Stimulated activated CD4-positive, alpha-beta T cell treated with anti-CD3 and anti-CD28 coated beads, TNF-alpha, amount 100 ng/mL, for 48 hours (primary cell): ENCODE results near the gene CAPZA2.
"Not testable (repeated sequence)": the region's sequence is repeated elsewhere in the genome, so short reads cannot be mapped to it uniquely, and the experiment has no call there.

Experiments
- DNase-seq, 3 donors: peaks; one replicate each; pipeline ENCODE4 v3.0.0-alpha.2; 2020; ENCODE audit warnings: low read depth in 3 of 3

CAPZA2 gene

DNA sequence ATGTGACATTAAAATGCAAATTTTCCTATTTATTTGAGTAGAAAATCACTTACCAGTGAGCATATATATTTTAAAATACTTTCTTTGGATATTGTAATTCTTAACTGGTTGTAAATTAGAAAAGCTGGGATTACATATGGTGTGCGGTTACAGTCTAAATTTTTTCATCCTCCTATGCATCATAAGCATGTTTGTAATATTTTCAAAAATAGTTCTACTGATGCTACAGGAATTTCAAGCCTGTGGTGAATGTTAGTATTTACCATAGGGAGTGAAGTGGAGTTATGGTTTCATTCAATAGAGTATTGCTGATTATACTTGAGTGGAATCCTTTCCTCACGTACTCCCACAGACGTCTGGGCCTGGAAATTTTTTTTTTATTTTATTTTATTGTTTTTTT, 56.3 kb downstream of the CAPZA2 start:
- DNase-seq, result no peak

DNA sequence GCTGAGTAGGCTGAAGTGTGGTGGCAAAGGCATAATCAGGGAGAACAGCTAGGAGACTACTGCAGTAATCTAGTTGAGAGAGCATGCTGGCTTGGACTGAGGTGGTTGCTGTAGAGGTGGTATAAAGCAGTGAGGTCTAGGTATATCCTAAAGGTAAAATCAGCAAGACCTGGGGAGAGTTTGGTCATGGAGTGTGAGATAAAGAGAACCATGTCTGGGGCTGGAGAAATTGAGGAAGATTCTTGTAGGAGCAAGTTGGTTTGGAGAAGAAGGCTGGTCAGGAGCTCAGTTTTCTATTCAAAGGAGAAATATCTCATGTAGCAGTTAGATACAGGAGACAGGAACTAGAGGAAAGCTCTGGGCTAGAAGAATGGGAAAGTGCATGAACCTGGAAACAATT, 58.0 kb downstream of the CAPZA2 start:
- DNase-seq, result no peak

DNA sequence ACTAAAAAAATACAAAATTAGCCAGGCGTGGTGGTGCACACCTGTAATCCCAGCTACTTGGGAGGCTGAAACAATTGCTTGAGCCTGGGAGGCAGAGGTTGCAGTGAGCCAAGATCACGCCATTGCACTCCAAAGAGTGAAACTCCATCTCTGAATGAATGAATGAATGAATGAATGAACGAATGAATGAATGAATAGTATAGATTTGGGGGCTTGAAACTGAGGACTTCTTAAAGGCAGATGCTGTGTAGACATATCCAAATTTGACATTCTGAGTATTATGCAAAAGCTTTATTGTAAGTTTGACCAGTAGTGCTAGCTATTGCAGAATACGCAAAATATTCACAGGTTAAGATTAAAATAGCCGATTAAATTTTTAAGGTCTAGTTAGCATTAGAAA, 60.2 kb downstream of the CAPZA2 start:
- DNase-seq, result no peak

DNA sequence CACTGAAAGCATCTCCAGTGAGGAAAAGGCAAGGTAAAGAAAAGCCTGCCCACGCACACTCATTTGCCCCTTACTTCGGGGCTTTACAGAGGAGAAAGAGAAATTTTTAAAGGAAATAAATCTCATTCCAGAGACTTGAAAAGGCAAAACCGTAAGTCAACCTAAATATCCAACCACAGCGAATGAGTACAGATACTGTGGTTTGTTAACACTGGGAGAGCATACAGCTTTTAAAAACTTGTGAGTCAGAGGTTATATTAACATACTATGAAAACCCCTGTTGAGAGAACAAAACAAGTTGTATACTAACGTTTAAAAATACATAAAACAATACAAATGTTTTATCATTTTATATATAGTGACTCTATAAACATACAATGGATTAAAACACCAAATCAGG, 62.4 kb downstream of the CAPZA2 start:
- no peak for DNase-seq

DNA sequence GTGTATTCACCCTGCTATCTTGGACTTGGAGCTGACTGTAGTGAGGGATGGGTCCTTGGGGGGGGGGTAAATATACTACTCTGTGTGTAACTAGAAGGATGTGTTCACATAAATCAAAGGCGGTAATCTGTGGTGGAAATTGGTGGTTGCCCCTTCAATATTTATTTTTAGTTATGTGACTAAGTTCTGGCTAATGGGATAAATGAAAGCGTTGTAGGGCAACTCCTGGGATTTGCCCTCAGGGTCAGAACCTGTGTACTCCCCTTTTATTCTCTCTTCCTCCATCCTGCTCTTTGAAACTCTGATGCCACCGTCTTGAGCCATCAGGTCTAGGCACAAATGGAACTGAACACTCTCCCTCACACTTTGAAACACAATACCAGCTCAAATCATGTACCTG, 66.6 kb downstream of the CAPZA2 start:
- no peak for DNase-seq

DNA sequence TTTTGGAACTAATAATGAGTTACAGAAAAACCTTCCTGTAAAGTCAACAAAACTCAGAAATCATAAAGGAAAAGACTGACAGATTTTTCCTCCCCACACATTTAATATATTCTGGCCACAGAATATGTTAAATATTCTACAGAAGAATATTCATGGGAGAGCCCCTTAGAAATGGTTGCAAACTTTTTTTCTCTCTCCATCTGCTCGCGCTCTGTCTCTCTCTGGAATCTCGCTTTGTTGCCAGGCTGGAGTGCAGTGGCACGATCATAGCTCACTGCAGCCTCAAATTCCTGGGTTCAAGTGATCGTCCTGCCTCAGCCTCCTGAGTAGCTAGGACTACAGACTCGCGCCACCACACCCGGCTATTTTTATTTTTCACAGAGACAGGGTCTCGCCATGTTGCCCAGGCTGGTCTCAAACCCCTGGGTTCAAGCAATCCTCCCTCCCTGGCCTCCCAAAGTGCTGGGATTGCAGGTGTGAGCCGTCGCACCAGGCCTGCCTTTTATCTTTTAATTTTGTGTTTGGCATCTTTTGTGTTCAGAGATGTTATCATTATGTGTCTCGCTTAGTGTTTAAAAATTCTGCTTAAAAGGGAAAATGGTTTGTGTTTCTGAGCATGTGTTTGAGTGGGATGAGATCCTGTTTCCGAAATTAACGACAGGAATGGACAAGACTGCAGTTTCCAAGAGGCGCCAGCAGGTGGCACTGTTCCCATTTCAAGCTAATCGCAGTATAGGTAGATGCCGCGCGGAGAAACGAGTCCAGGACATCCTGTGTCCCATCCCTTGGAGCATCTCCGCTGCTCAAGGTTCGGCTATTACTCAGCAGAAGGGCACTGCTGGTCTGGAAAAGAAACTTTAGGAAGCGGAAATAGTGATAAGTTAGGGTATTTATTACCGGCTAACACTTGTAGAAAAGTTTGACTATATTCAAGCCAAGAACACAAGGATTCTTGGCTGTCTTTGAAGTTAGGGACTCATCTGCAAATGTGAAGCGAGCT, 67.8 kb downstream of the CAPZA2 start:
- DNase-seq, result peak; percentile 49 to 65 (median 49)

DNA sequence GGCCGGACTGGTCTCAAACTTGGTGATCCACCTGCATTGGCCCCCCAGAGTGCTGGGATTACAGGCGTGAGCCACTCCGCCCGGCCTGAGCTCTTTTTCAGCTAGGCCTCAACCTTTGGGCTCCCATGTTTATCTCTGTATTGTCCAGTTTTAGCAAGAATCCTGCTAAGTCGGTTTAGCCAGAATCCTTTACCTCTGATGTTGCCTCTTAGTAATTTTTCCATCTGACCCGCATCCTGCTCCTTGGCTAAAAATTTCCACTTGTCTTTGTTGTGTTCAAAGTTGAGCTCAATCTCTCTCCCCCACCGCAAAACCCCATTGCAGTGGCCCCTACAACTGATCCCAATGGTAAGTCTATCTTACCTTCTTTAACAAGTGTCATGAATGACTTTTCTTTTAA, 70.2 kb downstream of the CAPZA2 start:
- DNase-seq, result no peak

DNA sequence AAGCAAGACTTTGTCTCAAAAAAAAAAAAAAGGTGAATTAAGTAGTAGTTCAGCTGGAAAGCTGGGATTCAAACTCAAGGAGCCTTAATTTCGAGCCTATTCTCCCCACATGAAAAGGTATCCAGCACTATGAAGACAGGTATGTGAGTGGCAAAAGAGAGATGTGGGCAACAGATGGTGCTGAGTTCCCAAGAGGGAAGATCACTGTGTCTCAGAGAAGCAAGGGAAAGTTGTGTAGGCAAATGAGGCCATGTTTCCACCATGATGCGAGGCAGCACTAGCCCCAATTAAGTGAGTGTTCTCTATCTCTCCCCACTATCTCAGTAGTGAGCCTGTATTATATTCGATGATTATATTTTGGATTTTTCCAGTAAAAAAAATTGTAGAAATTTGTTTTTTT, 71.1 kb downstream of the CAPZA2 start:
- DNase-seq, result no peak

DNA sequence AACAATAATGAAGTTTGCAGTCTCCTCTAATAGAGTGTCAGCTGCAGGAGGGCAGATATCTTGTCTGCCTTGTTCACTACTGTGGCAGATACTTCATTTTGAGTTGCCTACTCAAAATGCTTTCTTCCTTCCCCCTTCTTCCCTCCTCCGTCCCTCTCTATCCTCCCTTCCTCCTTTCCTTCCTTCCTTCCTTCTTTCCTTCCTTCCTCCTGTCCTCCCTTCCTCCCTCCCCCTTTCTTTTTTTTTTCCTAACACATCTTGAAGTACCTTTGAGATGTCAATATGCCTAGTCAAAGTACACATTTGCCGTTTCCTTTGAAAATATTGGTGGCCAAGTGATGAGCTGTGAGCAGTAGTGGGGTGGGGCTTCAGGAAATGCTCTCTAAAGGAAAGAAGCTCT, 72.2 kb downstream of the CAPZA2 start:
- no peak for DNase-seq

DNA sequence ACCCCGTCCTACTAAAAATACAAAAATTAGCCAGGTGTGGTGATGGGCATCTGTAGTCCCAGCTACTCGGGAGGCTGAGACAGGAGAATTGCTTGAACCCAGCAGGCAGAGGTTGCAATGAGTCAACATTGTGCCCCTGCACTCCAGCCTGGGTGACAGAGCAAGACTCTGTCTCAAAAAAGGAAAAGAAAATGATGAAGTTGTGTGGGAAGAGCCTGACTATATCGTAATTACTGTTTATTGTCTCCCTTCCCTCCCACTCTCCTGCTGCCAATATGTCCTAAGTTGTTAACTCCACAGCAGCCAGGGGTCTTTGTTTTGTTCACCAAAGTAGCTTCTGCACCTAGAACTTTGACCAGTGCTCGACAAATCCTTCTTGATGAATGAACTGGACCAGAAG, 74.5 kb downstream of the CAPZA2 start:
- DNase-seq, result not testable (repeated sequence)

DNA sequence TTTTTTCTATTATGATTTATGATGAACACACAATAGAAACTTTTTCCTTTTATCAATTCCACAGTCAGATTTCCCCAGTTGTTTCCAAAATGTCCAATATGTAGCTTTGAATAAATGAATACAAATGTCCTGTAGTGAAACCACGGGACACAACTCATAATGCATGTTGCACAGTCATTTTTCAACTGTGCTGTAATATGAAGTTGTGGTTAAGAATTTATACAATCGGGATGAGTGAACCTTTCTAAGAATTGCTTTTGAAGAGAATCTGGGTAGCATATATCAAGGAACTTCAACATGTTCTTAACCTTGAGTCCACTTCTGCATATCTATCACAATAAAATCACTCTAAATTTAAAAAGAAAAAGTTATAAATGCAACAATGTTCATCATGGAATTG, 76.3 kb downstream of the CAPZA2 start:
- no peak for DNase-seq

DNA sequence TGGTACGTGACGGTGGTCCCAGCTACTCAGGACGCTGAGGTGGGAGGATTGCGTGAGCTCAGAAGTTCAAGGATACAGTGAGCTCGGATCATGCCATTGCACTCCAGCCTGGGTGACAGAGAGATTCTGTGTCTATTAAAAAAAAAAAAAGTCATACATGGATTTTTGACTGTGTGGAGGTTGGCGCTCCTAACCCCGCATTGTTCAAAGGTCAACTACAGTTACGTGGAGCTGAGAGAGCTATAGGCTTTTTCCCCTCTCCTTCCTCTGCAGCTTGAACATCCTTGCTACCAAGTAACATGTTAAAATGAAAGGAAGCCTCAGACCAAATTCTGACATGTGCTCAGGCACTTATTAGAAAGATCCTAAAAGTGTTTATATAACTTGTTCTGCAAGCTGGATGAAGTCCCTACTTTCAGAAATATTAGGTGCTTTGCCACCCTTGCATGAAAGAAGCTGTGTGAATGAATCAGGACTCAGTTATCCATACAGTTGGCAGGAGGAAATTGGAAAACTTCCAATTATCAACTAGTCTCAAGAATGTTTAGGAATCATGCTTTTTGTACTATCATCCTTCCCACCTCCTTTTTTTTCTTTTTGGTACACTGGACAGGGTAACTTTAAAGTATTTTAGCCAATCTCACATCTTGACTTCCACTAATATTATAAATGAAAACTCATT, 78.4 kb downstream of the CAPZA2 start:
- DNase-seq, result no peak

DNA sequence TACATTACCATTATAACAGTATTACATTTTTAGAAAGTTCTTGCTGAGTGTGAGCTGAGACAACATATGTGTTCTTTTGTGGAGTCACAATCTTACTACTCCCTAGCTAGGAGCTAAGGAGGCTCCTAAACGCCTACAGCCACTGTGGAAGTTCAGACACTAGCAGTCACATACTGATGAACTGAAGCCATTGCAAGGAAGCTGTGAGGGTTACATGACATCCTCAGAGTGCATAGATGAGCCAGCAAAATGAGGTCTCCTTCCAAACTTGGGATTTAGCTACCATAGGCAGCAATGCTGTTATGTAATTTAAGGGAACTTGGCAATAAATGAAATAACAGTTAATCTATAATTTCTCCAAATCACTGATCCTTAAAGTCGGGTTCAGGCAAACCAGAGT, 80.1 kb downstream of the CAPZA2 start:
- no peak for DNase-seq

DNA sequence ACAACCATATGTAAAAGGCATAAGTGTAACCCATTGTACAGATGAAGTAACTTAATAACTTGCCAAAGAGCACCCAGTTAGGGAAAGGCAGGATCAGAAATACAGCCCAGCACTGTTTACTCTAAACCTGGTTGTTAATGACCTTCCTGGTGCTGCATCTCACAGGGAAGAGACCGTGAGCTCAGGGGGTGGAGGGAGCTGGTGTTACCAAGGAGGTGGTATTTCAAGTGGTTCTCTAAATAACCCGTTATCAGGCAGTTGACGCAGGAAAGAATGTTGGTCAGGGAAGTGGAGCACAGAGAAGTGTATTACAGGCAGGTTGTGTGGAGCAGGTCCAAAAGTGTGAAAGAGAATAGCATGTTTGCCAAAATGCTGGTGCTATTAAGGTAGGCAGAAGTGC, 86.5 kb downstream of the CAPZA2 start:
- DNase-seq, result no peak

DNA sequence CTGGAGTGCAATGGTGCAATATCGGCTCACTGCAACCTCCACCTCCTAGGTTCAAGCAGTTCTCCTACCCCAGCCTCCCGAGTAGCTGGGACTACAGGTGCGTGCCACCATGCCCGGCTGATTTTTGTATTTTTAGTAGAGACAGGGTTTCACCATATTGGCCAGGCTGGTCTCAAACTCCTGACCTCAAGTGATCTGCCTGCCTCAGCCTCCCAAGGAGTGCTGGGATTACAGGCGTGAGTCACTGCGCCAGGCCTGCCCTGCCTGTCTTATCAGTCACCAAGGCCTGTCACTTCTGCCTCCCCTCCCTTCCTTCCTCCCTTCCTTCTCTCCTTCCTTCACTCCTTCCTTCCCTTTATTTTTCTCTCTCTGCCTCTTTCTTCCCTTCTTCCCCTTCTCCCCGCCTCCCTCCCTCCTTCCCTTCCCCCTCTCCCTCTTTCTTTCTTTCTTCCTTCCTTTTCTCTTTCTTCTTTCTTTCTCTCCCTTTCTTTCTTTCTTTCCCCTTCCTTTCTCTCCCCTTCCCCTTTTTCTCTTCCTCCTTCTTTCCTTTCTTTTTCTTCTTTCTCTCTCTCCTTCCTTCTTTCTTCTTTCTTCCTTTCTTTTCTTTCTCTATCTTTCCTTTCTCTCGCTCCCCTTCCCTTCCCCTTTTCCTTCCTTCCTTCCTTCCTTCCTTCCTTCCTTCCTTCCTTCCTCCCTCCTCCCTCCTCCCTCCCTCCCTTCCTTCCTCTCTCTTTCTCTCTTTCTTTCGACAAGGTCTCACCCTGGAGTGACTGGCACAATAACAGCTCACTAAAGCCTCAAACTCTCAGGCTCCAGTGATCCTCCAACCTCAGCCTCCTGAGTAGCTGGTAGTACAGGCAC, 87.8 kb downstream of the CAPZA2 start:
- DNase-seq, result no peak

DNA sequence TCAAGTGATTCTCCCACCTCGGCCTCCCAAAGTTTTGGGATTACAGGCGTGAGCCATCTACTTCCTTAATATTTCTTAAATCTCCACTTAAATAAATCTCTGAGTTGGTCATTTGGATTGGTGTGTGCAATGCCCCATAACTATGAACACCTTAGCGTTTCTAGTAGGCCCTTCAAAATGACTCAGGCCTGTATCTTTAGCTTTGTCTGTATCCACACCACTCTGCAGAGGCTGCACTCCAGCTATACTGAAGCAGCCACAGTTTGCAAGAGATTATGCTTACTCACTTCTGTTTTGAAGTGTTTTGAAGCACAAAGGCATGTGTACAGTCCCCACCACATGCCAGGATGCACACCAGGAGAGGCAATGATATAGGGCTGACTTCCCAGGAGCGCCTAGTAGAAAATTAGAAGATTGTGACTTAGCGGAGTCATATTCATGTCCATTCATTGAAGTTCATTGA, 88.5 kb downstream of the CAPZA2 start:
- DNase-seq, result no peak

DNA sequence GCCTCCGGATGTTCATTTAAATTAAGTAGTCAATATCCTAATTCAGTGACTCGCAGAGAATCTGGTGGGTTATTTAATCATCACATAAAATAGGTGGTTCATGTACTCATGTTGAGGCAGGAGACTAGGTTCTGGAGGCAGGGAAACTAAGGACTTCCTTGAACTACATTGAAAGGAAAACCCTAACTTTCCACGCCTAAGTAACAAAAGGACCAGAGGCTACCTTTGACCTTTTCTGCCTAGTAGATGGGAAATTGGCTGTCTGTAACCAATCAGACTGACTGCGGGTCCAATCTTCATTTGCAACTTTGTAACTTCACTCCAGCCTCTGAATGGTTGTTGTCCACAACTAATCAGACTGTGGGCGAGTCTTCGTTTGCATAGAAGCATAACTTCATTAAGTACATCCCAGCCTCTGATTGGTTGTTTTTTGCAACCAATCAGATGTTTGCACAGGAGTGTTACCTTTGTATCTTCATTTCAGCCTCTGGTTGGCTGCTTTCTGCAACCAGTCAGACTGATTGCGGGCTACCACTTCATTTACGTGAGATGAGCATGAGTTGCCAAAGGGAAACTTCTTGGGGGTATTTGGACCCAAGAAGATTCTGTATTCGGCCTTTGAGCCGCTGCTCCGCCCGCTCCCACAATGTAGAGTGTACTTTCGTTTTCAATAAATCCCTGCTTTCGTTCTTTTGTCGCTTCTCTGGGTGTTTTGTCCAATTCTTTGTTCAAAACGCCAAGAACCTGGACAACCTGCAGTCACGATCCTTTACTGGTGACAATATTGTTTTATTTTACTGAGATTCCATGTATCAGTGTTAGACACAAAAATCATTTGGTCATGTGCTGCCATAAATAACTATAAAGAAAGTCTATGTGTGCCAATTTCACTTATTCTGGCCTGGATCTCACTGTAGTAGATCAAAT, 89.2 kb downstream of the CAPZA2 start:
- DNase-seq, result no peak

DNA sequence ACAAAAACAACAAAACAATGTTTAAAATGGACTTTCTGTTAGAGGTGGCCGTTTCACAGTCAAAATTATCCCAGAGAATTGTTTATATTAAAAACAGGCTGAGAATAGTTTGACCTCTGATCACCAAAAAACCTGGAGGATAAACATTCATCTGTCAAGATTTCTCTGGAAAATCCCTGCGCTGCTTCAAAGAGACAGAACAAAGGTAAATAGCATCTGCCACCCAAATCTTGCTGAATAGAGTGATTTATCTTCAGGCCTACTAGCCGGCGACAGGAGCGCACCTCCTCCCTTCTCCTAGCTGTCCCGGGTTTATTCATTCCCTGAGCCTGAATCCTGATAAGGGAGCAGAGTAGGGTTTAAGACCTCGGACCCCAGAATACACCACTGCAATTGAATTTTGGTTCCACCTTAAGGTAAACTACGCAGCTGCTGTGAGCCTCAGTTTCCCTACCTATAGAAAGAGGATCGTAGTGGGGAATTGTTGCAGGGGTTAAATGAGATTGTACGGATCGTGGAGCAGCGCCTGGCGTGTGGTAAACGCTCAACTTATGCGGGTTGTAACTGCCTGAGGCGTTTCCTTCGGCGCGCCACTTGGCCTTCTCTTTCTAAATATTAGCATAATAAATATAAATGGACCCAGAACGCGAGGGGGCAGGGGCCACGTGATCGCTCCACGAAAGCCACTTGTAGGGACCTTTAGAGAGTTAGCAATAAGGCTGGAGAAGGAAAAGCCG, 90.4 kb downstream of the CAPZA2 start:
- peak in 1 of 3 donors; percentile 3 for DNase-seq

DNA sequence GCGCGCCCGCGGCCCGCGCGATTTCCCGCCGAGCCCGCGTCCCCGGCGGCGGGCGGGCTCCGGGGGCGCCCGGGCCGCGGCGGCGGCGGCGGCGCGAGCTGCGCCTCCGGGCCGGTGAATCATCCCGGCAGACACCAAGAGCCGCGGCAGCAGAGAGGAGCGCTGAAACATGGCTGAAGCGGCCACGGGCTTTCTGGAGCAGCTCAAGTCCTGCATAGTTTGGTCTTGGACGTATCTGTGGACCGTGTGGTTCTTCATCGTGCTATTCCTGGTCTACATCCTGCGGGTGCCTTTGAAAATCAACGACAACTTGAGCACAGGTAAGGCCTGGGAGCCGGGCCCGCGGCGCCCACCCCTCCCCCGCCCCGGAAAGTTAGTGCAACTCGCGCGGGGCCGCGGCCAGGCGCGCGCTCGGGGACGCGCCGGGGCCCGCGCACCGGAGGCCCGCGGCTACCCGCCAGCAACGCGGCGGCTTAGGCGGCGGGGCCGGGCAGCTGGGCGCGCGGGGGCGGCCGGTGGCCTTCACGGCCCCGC, 91.1 kb downstream of the CAPZA2 start, which contains the start of gene ST7:
Gene ST7, plus strand, starts transcription at position 130 of the 534 bp plus-strand sequence. Its CDS starts 40 bp downstream, at position 170.
- DNase-seq, result peak; percentile 34 to 55 (median 35)
